HepG2 (cell line): ENCODE results near the gene COQ8B. TPM values are rescaled to one million over a fixed set of nuclear protein-coding genes. Genes with fewer than 3 reads are reported as not detected.

Experiments used
- ATF4 ChIP-seq, 2 experiments: fragments of 450-650 bp in 1 of 2; sonication (generic) in 1 of 2; formaldehyde crosslinking; IDR thresholded peaks; 2 replicates each; pipeline versions ENCODE4 v1.5.0 to v1.8.0; 2020 to 2022; ENCODE audit warnings: mild to moderate bottlenecking in 1 of 2, missing genetic modification reagents in 1 of 2
- DDIT3 ChIP-seq: sonication (generic); formaldehyde crosslinking; IDR thresholded peaks from 2 replicates; pipeline ENCODE4 v1.4.0; 2020; ENCODE audit warnings: mild to moderate bottlenecking, missing genetic modification reagents
- ERF ChIP-seq: IDR thresholded peaks from 2 replicates; pipeline ENCODE4 v1.6.1; 2018; ENCODE audit warnings: missing biosample characterization, missing genetic modification reagents
- ESRRA ChIP-seq: sonication (generic); formaldehyde crosslinking; IDR thresholded peaks from 2 replicates; pipeline ENCODE4 v1.5.1; 2020; ENCODE audit warnings: mild to moderate bottlenecking, low read depth, missing genetic modification reagents
- FOSL1 ChIP-seq: sonication (generic); formaldehyde crosslinking; IDR thresholded peaks from 2 replicates; pipeline ENCODE4 v1.9.0; 2021; ENCODE audit warnings: missing genetic modification reagents, borderline replicate concordance
- FOXM1 ChIP-seq: sonication (generic); formaldehyde crosslinking; IDR thresholded peaks from 2 replicates; pipeline ENCODE4 v1.5.0; 2020; ENCODE audit warnings: missing genetic modification reagents
- HMGA1 ChIP-seq: sonication (generic); formaldehyde crosslinking; conservative IDR thresholded peaks from 2 replicates; pipeline ENCODE4 v1.4.0; 2020; ENCODE audit warnings: missing genetic modification reagents
- KAT2B ChIP-seq: fragments of 150-350 bp; IDR thresholded peaks from 2 replicates; pipeline ENCODE4 v1.6.1; 2014; ENCODE audit warnings: low read depth, low read length, borderline replicate concordance
- MED8 ChIP-seq: sonication (generic); formaldehyde crosslinking; IDR thresholded peaks from 2 replicates; pipeline ENCODE4 v1.8.1; 2023; ENCODE audit warnings: mild to moderate bottlenecking, missing genetic modification reagents; ENCODE audit not compliant: insufficient replicate concordance
- MYPOP ChIP-seq: sonication (generic); formaldehyde crosslinking; IDR thresholded peaks from 2 replicates; pipeline ENCODE4 v1.8.1; 2023; ENCODE audit warnings: mild to moderate bottlenecking, moderate library complexity, missing genetic modification reagents
- PHF5A ChIP-seq: IDR thresholded peaks from one replicate; pipeline ENCODE4 v1.6.1; 2018; ENCODE audit warnings: low read depth, missing genetic modification reagents; ENCODE audit not compliant: unreplicated experiment
- PHF8 ChIP-seq: sonication (generic); formaldehyde crosslinking; IDR thresholded peaks from 2 replicates; pipeline ENCODE4 v1.5.0; 2020; ENCODE audit warnings: missing genetic modification reagents
- RNF219 ChIP-seq: sonication (generic); formaldehyde crosslinking; IDR thresholded peaks from 2 replicates; pipeline ENCODE4 v1.5.0; 2020; ENCODE audit warnings: mild to moderate bottlenecking, missing genetic modification reagents
- SAP130 ChIP-seq: IDR thresholded peaks from 2 replicates; pipeline ENCODE4 v1.6.1; 2016; ENCODE audit warnings: low read depth
- SIN3A ChIP-seq: IDR thresholded peaks from 2 replicates; pipeline ENCODE4 v1.6.1; 2011; ENCODE audit warnings: low read depth, mild to moderate bottlenecking, control low read depth, low read length, borderline replicate concordance
- SNAPC2 ChIP-seq: sonication (generic); formaldehyde crosslinking; IDR thresholded peaks from 2 replicates; pipeline ENCODE4 v1.8.1; 2022; ENCODE audit warnings: mild to moderate bottlenecking, missing genetic modification reagents
- TEAD2 ChIP-seq: sonication (generic); formaldehyde crosslinking; IDR thresholded peaks from 2 replicates; pipeline ENCODE4 v1.9.0; 2021; ENCODE audit warnings: missing genetic modification reagents
- TFDP1 ChIP-seq: IDR thresholded peaks from 2 replicates; pipeline ENCODE4 v1.6.1; 2016; ENCODE audit warnings: missing compliant biosample characterization, missing genetic modification reagents, borderline replicate concordance
- ZBTB25 ChIP-seq: IDR thresholded peaks from 2 replicates; pipeline ENCODE4 v1.6.1; 2018; ENCODE audit warnings: missing genetic modification reagents
- ZNF205 ChIP-seq: IDR thresholded peaks from 2 replicates; pipeline ENCODE4 v1.6.1; 2018; ENCODE audit warnings: missing biosample characterization, missing genetic modification reagents
- ZNF558 ChIP-seq: sonication (generic); formaldehyde crosslinking; IDR thresholded peaks from 2 replicates; pipeline ENCODE4 v1.9.0; 2022; ENCODE audit warnings: mild to moderate bottlenecking, missing genetic modification reagents, borderline replicate concordance
- ZSCAN9 ChIP-seq: IDR thresholded peaks from 2 replicates; pipeline ENCODE4 v1.6.1; 2016; ENCODE audit warnings: borderline replicate concordance
- polyA plus RNA-seq, 8 experiments: library from polyadenylated mRNA; depleted of rRNA in 3 of 8; stranded (reverse) in 7 of 8; unstranded in 1 of 8; fragments of >200 nt; fragmentation: Illumina TruSeq in 4 of 8; extraction: Trizol in 4 of 8; gene quantifications; 2 replicates each; pipeline versions ENCODE4 v1.2.1 to v1.2.3, GENCODE V29; 2011 to 2016; ENCODE audit warnings: low read depth in 4 of 8, missing spikeins in 1 of 8, mixed read lengths in 1 of 8; ENCODE audit not compliant: insufficient read depth in 1 of 8
- total RNA-seq, 5 experiments: library from RNA; depleted of rRNA; stranded (reverse); fragments of >200 nt; fragmentation: Illumina TruSeq; extraction: Trizol; gene quantifications; 2 replicates each; pipeline ENCODE4 v1.2.3, GENCODE V29; 2016; ENCODE audit warnings: low read depth in 1 of 5

Gene COQ8B
- total and polyA plus RNA-seq, 2 of the 13 experiments (the other 11 are each of a cell fraction or from before 2014, with no cell fraction given) = 12.3 to 17.2 TPM

GRCh38 chr19:40717880-40718773, 1.4 kb upstream of the COQ8B start (continued):
- TF ChIP-seq TFDP1 (CRISPR knock-in tag) (no peak), ERF (CRISPR knock-in tag) (no peak), ZNF558 (CRISPR knock-in tag) (0 out of 2 replicates have a peak, but pooled peaks have one; percentile 27), FOXM1 (no peak), HMGA1 (no peak), PHF5A (CRISPR knock-in tag) (no peak), SAP130 (CRISPR knock-in tag) (peak; percentile 0; the same call in 1 of the 2 replicates), ESRRA (CRISPR knock-in tag) (0 out of 2 replicates have a peak, but pooled peaks have one; percentile 3), DDIT3 (CRISPR knock-in tag) (no peak), ZBTB25 (CRISPR knock-in tag) (no peak), MYPOP (0 out of 2 replicates have a peak, but pooled peaks have one; percentile 21), KAT2B (no peak), SIN3A (no peak), ZNF205 (CRISPR knock-in tag) (no peak), ZSCAN9 (CRISPR knock-in tag) (0 out of 2 replicates have a peak, but pooled peaks have one; percentile 38), ATF4 (CRISPR knock-in tag; IDR thresholded peaks at IDR 0.05) (no peak), SNAPC2 (CRISPR knock-in tag) (no peak), PHF8 (CRISPR knock-in tag) (no peak; the same call in 1 of the 2 replicates), TEAD2 (CRISPR knock-in tag) (no peak), MED8 (CRISPR knock-in tag) (peak; percentile 9), RNF219 (no peak), FOSL1 (CRISPR knock-in tag) (no peak)
